ENCODE data around the gene ALCAM. TPM values are rescaled to one million over a fixed set of nuclear protein-coding genes. Genes with fewer than 3 reads are reported as not detected.
A peak's percentile ranks its signal among the peaks of the same experiment; 100 is the strongest.

The ALCAM gene
- total and polyA plus RNA-seq, 2 of the 8 experiments (the other 6 are each of a cell fraction or from before 2014, with no cell fraction given), result 10.8 to 33.0 TPM

DNA sequence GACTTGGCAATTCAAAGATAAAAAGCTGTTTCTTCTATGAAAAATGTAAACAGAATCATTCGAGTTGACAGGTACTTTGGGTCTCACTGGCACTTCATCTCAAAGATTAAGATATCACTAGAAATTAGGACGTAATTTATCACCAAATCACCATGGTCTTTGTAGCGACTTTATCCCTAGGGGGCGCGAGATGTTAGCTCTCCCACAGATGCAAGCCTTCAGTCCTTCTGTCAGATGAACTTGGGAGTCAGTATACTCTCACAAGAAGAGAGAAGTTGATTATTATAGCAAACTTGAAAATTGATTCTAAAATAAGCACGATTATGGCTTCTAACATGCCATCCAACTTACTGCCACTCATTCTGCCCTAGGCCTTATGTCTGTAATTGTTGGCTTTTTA lies 150.3 kb downstream of the ALCAM start:
- Histone ChIP-seq H3K4me1 (replicated peaks in 1 of 4; ENCODE audit: control insufficient read depth in 3 of 4, insufficient read depth in 4 of 4, low read length in 3 of 4) (peaks cover 0 to 5% (median 0%) of the 10 kb centered on the region in 4 experiments; a peak in 1 of 7 replicates), H3K9me3 (ENCODE audit: insufficient read depth in 2 of 2, low read depth in 1 of 2, low read length in 1 of 2) (no peaks in the 10 kb centered on the region), H3K36me3 (ENCODE audit: control insufficient read depth in 2 of 4, insufficient read depth in 4 of 4, low read length in 3 of 4) (no peaks in the 10 kb centered on the region), H4K20me1 (replicated peaks in 1 of 2; ENCODE audit: control insufficient read depth in 1 of 2, insufficient read depth in 2 of 2, low read length in 2 of 2) (no peaks in the 10 kb centered on the region), H3K4me2 (ENCODE audit: insufficient read depth in 1 of 2, low read depth in 2 of 2, low read length in 2 of 2) (no peak overlapping the region), H3K4ac (replicated peaks; ENCODE audit: insufficient read length, low read depth, low read length) (no peak overlapping the region), H2AFZ (ENCODE audit: low read length) (no peak overlapping the region), H2BK20ac (ENCODE audit: low read length) (no peak overlapping the region), H3K14ac (ENCODE audit: insufficient read length) (no peak overlapping the region), H3K56ac (replicated peaks; ENCODE audit: insufficient read length, low read depth, low read length) (no peak overlapping the region), H2BK15ac (ENCODE audit: low read length) (no peak overlapping the region), H2BK120ac (replicated peaks; ENCODE audit: low read depth, low read length) (no peak overlapping the region), H4K91ac (replicated peaks; ENCODE audit: insufficient read length, low read length) (no peak overlapping the region), H2BK12ac (ENCODE audit: low read depth, low read length) (no peak overlapping the region), H3K4me3 (ENCODE audit: extremely low read depth in 1 of 4, insufficient read depth in 2 of 4, low read depth in 3 of 4, low read length in 4 of 4) (no peak overlapping the region), H3K9ac (replicated peaks in 1 of 4; ENCODE audit: extremely low read depth in 1 of 4, low read depth in 3 of 4, low read length in 3 of 4) (no peak overlapping the region), H2BK5ac (ENCODE audit: low read depth, low read length) (no peak overlapping the region), H3K27ac (ENCODE audit: low read depth, low read length) (no peak overlapping the region), H4K5ac (ENCODE audit: insufficient read length, low read depth, low read length) (no peak overlapping the region), H3K79me1 (ENCODE audit: low read depth, low read length) (no peaks in the 10 kb centered on the region; the same call in 1 of the 2 replicates), H3K23ac (ENCODE audit: insufficient read length) (no peak overlapping the region), H3K79me2 (ENCODE audit: control insufficient read depth in 1 of 2, insufficient read depth in 2 of 2, low read length in 2 of 2) (0 out of 4 replicates have a peak, but pooled peaks cover 0 to 3% of the 10 kb centered on the region in 2 experiments), H2AK5ac (ENCODE audit: low read depth, low read length) (no peak overlapping the region), H4K8ac (ENCODE audit: extremely low read depth, insufficient read depth, low read length) (no peak overlapping the region), H3K18ac (ENCODE audit: extremely low read depth, low read length) (no peak overlapping the region), H3K27me3 (replicated peaks in 1 of 4; ENCODE audit: control insufficient read depth in 3 of 4, extremely low read depth in 1 of 4, insufficient read depth in 3 of 4, low read length in 3 of 4) (no peaks in the 10 kb centered on the region), H3K23me2 (ENCODE audit: low read depth, low read length) (no peaks in the 10 kb centered on the region)
- DNase-seq (ENCODE audit: low read depth in 1 of 2, low spot score in 2 of 2), result no peak
- FAIRE-seq, result no peak
- WGBS, 2 experiments (ENCODE audit: extremely low coverage in 1 of 2, insufficient coverage in 1 of 2, insufficient read length in 1 of 2, insufficient replicate concordance in 2 of 2, low coverage in 1 of 2, low lambda C conversion rate in 2 of 2, missing lambda C conversion rate in 1 of 2), result 66% methylated on average over 6 of the region's 6 CpGs; no CpG with 5 or more reads in 1 of the 2 experiments
- POLR2A ChIA-PET (ENCODE audit: partially characterized antibody), result interaction anchor here (1.1 kb wide), 1 partner anchor 119 kb away, joined by 3 read pairs; no protein-coding TSS in a partner anchor
- CTCF ChIA-PET (ENCODE audit: partially characterized antibody), result interaction anchor here (0.8 to 4.6 kb wide), 11 partner anchors 10 to 920 kb away, joined by 3 to 42 read pairs (median 3); no protein-coding TSS in a partner anchor
- TF ChIP-seq, protein P1, sequence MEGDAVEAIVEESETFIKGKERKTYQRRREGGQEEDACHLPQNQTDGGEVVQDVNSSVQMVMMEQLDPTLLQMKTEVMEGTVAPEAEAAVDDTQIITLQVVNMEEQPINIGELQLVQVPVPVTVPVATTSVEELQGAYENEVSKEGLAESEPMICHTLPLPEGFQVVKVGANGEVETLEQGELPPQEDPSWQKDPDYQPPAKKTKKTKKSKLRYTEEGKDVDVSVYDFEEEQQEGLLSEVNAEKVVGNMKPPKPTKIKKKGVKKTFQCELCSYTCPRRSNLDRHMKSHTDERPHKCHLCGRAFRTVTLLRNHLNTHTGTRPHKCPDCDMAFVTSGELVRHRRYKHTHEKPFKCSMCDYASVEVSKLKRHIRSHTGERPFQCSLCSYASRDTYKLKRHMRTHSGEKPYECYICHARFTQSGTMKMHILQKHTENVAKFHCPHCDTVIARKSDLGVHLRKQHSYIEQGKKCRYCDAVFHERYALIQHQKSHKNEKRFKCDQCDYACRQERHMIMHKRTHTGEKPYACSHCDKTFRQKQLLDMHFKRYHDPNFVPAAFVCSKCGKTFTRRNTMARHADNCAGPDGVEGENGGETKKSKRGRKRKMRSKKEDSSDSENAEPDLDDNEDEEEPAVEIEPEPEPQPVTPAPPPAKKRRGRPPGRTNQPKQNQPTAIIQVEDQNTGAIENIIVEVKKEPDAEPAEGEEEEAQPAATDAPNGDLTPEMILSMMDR (IDR thresholded peaks at IDR 0.05; ENCODE audit: control extremely low read depth in 1 of 3, insufficient read depth in 1 of 3, low read depth in 1 of 3, low read length in 3 of 3), result peak in 2 of 3 experiments; percentile 35 to 55; a peak in 3 of 4 replicates
- no peak for TF ChIP-seq SP4 (IDR thresholded peaks at IDR 0.05; ENCODE audit: low read length)
- peak in 1 of 2 experiments; percentile 34; a peak in 3 of 4 replicates for TF ChIP-seq RAD21 (IDR thresholded peaks at IDR 0.05 in 1 of 2, conservative IDR thresholded peaks at IDR 0.05 in 1 of 2; ENCODE audit: low read depth in 2 of 2, low read length in 2 of 2)

Measured in H1 (cell line).